Activated B cell treated with CpG ODN at 0.5 μM for 24 hours (primary cell): Measurements from ENCODE around the gene UBAC2. TPM values are rescaled to one million over a fixed set of nuclear protein-coding genes. Genes with fewer than 3 reads are reported as not detected.

Source experiments
- ATAC-seq: fragments of 200-7000 bp; cut with Tn5 transposase; one replicate; pipeline ENCODE4 v1.10.0; 2021; ENCODE audit warnings: low read depth, mild to moderate bottlenecking, moderate library complexity
- CTCF ChIA-PET: fragments of 350-600 bp; sonication (Branson Sonifier 250); formaldehyde crosslinking; loops from one replicate; lab custom pipeline; 2021; ENCODE audit warnings: antibody characterized with exemption; lab: Charles Lee
- POLR2A ChIA-PET: fragments of 350-600 bp; sonication (Branson Sonifier 250); formaldehyde crosslinking; loops from one replicate; lab custom pipeline; 2021; ENCODE audit warnings: antibody characterized with exemption; lab: Charles Lee
- DNase-seq: peaks from one replicate; pipeline ENCODE4 v3.0.0; 2022
- H3K27ac Mint-ChIP-seq: one replicate; pipeline ENCODE4 v1.8.0; 2020; ENCODE audit warnings: mixed read lengths
- H3K27me3 Mint-ChIP-seq: one replicate; pipeline ENCODE4 v1.8.0; 2021; ENCODE audit warnings: mixed read lengths
- H3K36me3 Mint-ChIP-seq: one replicate; pipeline ENCODE4 v1.8.0; 2021; ENCODE audit warnings: low read depth, mixed read lengths
- H3K4me1 Mint-ChIP-seq: one replicate; pipeline ENCODE4 v1.8.0; 2021; ENCODE audit warnings: mixed read lengths
- H3K4me3 Mint-ChIP-seq: one replicate; pipeline ENCODE4 v1.8.0; 2020; ENCODE audit warnings: mild to moderate bottlenecking, mixed read lengths
- H3K9me3 Mint-ChIP-seq: one replicate; pipeline ENCODE4 v1.8.0; 2020; ENCODE audit warnings: mixed read lengths
- intact Hi-C: fragments of 100-400 bp; cut with micrococcal nuclease; formaldehyde crosslinking; loops from one replicate; pipeline ENCODE4 v1.15.1; 2024
- total RNA-seq: library from RNA; stranded (reverse); gene quantifications from 2 replicates; pipeline ENCODE4 v1.2.3, GENCODE V29; 2022
- TF ChIP-seq, protein P1 (sequence below): fragments of 200-600 bp; IDR thresholded peaks from one replicate; pipeline ENCODE4 v1.8.0; 2022; ENCODE audit warnings: antibody characterized with exemption, mild to moderate bottlenecking

UBAC2 gene
- total RNA-seq, 1 donor from 2014 or later = 51.0 TPM

DNA sequence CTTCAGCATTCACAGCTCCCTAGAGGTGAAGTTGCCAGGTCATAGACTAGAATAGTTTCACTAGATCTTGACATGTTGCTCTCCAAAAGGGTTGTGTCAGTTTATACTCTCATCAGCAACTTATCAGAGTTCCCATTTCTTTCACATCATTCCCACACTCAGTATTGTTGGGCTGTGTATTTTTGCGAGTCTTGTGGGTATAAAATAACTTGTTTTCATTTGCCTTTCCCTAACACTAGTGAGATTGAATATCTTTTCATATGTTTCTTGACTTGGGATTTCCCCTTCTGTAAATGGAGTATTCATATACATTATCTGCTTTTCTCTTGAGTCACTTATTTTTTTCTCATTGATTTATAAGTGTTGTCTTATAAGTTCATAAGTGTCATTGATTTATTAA, 161.7 kb downstream of the UBAC2 start:
- DNase-seq (no peak), ATAC-seq (no peak)
- H3K4me1 Mint-ChIP-seq = peaks cover 92% of the 10 kb centered on the region
- ChIA-PET POLR2A (interaction anchor here (1.5 to 1.6 kb wide), 3 partner anchors 13 to 91 kb away, joined by 3 to 4 read pairs (median 3); no protein-coding TSS in a partner anchor), CTCF (no interaction called here)
- H3K27me3 Mint-ChIP-seq = no peaks in the 10 kb centered on the region
- peaks cover 29% of the 10 kb centered on the region for H3K36me3 Mint-ChIP-seq
- TF ChIP-seq, protein P1, sequence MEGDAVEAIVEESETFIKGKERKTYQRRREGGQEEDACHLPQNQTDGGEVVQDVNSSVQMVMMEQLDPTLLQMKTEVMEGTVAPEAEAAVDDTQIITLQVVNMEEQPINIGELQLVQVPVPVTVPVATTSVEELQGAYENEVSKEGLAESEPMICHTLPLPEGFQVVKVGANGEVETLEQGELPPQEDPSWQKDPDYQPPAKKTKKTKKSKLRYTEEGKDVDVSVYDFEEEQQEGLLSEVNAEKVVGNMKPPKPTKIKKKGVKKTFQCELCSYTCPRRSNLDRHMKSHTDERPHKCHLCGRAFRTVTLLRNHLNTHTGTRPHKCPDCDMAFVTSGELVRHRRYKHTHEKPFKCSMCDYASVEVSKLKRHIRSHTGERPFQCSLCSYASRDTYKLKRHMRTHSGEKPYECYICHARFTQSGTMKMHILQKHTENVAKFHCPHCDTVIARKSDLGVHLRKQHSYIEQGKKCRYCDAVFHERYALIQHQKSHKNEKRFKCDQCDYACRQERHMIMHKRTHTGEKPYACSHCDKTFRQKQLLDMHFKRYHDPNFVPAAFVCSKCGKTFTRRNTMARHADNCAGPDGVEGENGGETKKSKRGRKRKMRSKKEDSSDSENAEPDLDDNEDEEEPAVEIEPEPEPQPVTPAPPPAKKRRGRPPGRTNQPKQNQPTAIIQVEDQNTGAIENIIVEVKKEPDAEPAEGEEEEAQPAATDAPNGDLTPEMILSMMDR = no peak
- no peak overlapping the region for H3K4me3 Mint-ChIP-seq
- peak overlapping the region; percentile 77 for H3K27ac Mint-ChIP-seq
- H3K9me3 Mint-ChIP-seq = no peaks in the 10 kb centered on the region
- intact Hi-C loops = no loop called here

DNA sequence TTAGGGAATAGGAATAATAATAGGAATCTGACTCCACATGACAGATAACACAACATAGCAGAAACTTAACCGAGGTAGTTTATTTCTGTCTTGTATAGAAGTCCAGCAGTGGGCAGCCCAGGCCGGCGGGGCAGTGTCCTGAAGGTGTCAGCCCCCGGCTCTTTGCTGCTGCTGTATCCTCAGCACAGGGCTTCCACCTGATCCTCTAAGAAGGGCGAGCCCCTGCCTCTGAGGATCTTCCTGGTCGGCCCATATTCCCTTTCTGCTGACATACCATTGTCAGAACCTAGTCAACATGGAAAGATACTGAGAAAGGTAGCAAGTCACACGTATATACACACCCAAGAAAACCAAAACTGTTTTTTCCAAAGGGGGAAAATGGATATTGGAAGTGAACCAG, 162.7 kb downstream of the UBAC2 start:
- ATAC-seq = no peak

DNA sequence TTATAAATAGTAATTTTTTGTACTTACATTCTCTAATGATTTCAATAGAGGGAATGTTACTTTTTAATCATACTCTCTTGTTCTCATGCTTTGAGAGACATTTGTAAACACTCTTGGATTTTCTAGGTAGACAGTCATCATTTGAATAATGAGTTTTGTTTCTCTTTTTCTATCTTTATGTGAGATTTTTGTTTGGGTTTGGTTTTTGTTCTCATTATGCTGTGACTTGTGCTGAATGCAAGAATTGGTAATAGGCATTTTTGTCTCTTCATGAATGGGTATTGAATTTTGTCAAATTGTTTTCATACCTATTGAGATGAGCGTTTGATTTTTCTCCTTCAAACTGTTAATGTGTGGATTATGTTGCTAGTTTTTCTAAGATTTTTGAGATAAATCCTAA, 163.3 kb downstream of the UBAC2 start:
- Mint-ChIP-seq H3K27me3 (no peaks in the 10 kb centered on the region), H3K27ac (peak overlapping the region; percentile 71), H3K4me3 (peak overlapping the region; percentile 25), H3K4me1 (peaks cover 90% of the 10 kb centered on the region), H3K9me3 (no peaks in the 10 kb centered on the region), H3K36me3 (peaks cover 30% of the 10 kb centered on the region)
- DNase-seq (no peak), ATAC-seq (no peak)
- TF ChIP-seq, protein P1 = no peak
- intact Hi-C loops = no loop called here
- ChIA-PET CTCF (no interaction called here), POLR2A (no interaction called here)

More for the DNA sequence above, 162.7 kb downstream of the UBAC2 start:
- no peaks in the 10 kb centered on the region for H3K27me3 Mint-ChIP-seq
- ChIA-PET POLR2A (interaction anchor here (1.5 to 1.6 kb wide), 2 partner anchors 12 to 92 kb away, joined by 3 to 4 read pairs; no protein-coding TSS in a partner anchor), CTCF (no interaction called here)
- H3K27ac Mint-ChIP-seq = peak overlapping the region; percentile 77
- DNase-seq = no peak
- H3K9me3 Mint-ChIP-seq = no peaks in the 10 kb centered on the region
- H3K36me3 Mint-ChIP-seq = peaks cover 30% of the 10 kb centered on the region
- TF ChIP-seq, protein P1 = no peak
- peak overlapping the region; percentile 13 for H3K4me3 Mint-ChIP-seq
- peaks cover 93% of the 10 kb centered on the region for H3K4me1 Mint-ChIP-seq
- intact Hi-C loops = no loop called here

DNA sequence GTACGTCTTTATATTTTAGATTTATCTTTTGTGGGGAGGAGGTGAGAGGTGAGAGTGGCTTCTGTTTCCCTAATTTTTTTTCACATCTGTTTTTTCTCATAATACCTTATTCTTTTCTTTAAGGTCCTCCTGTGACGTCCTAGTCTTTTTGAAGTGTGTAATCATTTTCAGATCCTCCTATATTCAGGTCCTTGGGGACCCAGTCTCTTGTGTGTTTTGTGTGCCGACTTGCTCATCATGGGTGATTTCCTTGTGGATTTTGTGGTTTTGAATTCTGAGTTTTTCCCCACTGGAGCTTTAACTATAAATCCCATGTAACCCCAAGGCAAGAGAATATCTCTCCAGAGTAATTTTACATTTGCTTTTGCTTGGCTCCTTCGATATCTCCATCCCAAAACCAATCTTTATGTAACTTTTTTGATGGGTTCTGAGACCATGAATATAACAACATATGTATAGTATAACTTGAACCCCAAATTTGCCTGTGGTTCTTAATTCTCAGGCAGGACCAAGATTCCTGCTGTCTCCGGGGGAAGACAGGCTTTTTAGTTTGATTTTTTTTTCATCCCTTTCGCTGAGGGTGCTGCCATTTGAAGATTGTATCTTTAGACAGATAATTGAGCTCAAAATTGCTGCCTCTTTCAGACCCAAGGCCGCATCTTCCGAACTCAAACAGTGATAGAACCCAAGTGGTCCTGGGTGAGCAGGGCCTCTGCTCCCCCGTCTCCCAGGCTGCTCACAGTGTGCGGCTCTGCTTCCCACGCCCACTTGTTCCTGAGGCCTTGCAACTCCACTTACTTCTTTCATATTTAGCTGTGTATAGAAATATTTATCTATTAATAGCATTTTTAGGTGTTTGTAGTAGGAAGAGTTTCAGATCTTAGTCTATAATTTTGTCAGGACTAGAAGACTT, 165.7 kb downstream of the UBAC2 start:
- POLR2A ChIA-PET = interaction anchor here (0.7 to 3.9 kb wide), 14 partner anchors 9 to 108 kb away, joined by 3 to 59 read pairs (median 4); partner anchors contain the start of genes GPR18 and GPR183
- peak overlapping the region; percentile 89 for H3K27ac Mint-ChIP-seq
- CTCF ChIA-PET = interaction anchor here (0.7 to 3.1 kb wide), 7 partner anchors 18 to 190 kb away, joined by 3 to 11 read pairs (median 3); no protein-coding TSS in a partner anchor
- peaks cover 41% of the 10 kb centered on the region for H3K36me3 Mint-ChIP-seq
- peak overlapping the region; percentile 71 for H3K4me3 Mint-ChIP-seq
- intact Hi-C loops = loop anchor here (1.0 to 2.0 kb wide), 3 partner anchors 9 to 84 kb away; no protein-coding TSS in a partner anchor
- H3K27me3 Mint-ChIP-seq = no peaks in the 10 kb centered on the region
- H3K9me3 Mint-ChIP-seq = no peaks in the 10 kb centered on the region
- no peak for DNase-seq
- TF ChIP-seq, protein P1 = no peak
- H3K4me1 Mint-ChIP-seq = peaks cover 85% of the 10 kb centered on the region
- peak; percentile 90 for ATAC-seq
